B cell (primary cell): ENCODE data around the gene ALOXE3.

ENCODE experiments used
- CTCF ChIP-seq: fragments of 200-600 bp; IDR thresholded peaks from one replicate; pipeline ENCODE4 v1.8.0; 2022; ENCODE audit warnings: antibody characterized with exemption, mild to moderate bottlenecking
- EZH2 ChIP-seq: IDR thresholded peaks from 2 replicates; pipeline ENCODE4 v1.6.1; 2012; ENCODE audit warnings: borderline replicate concordance, low read depth, mild to moderate bottlenecking, moderate library complexity, low read length; ENCODE audit not compliant: insufficient read depth, poor library complexity, severe bottlenecking

- no peak for TF ChIP-seq CTCF
- TF ChIP-seq EZH2, result no peak
These were observed 9.9 kb upstream of the ALOXE3 start for GRCh38 chr17:8128125-8128784.
